Vagina (tissue), 2 donors: ENCODE results near the gene MZF1.

Experiments
- POLR2A ChIP-seq, 2 donors: fragments of 450-650 bp; IDR thresholded peaks; one replicate each; pipeline ENCODE4 v1.6.1; 2017; ENCODE audit warnings: antibody characterized with exemption in 2 of 2, mild to moderate bottlenecking in 2 of 2, moderate library complexity in 2 of 2
- POLR2AphosphoS5 ChIP-seq, 2 donors: sonication (generic); formaldehyde crosslinking; IDR thresholded peaks; one replicate each; pipeline ENCODE4 v1.9.0; 2017; ENCODE audit warnings: antibody characterized with exemption in 2 of 2, mild to moderate bottlenecking in 2 of 2, low read depth in 1 of 2; ENCODE audit not compliant: insufficient read depth in 1 of 2
- TF ChIP-seq, protein P1 (sequence below), 3 experiments: fragments of 450-650 bp in 2 of 3; fragments of 200-600 bp in 1 of 3; sonication (generic) in 1 of 3; IDR thresholded peaks; one replicate each; pipeline ENCODE4 v1.5.1; 2017 to 2019; ENCODE audit warnings: antibody characterized with exemption in 3 of 3, mild to moderate bottlenecking in 2 of 3, moderate library complexity in 2 of 3

DNA sequence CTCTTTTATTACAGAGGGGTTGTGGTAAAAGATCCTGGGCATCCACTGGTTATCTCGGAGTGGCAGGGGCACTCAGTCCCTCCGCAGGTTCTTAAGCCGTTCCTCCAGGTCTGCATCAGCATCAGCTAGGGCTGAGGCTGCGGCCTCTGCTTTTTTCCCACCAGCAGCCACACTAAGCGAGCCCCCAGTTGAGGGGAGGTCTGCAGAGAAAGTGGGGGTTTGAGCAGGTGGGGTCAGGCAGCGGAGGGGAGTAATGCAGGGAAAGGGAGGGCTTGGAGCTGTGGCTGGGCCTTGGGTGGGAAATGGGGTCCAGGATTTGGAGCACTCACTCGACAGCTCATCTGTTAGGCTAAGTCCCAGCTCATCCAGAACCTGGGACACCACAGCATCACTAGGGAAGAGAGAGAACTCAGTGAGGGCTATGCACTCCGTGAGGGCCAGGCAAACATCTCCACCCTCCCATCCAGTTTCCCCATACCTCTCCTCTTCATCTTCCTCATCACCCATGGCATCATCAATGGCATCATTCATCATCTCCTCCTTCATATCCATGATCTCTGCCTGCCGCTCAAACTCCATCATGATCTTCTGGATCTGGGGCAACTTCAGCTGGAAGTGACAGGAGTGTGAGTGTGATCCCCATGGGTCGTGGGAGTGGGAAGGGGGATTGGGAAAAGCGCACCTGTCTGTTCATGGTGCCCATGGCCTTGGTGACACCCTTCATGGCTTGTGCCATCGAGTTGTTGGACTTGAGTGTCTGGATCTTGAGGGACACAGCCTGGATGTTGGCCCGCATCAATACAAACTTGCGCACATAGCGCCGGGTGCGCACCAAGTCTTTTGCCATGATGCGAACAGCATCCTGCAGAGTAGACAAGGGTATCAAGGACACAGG lies 21.3 kb downstream of the MZF1 start:
- TF ChIP-seq, protein P1, sequence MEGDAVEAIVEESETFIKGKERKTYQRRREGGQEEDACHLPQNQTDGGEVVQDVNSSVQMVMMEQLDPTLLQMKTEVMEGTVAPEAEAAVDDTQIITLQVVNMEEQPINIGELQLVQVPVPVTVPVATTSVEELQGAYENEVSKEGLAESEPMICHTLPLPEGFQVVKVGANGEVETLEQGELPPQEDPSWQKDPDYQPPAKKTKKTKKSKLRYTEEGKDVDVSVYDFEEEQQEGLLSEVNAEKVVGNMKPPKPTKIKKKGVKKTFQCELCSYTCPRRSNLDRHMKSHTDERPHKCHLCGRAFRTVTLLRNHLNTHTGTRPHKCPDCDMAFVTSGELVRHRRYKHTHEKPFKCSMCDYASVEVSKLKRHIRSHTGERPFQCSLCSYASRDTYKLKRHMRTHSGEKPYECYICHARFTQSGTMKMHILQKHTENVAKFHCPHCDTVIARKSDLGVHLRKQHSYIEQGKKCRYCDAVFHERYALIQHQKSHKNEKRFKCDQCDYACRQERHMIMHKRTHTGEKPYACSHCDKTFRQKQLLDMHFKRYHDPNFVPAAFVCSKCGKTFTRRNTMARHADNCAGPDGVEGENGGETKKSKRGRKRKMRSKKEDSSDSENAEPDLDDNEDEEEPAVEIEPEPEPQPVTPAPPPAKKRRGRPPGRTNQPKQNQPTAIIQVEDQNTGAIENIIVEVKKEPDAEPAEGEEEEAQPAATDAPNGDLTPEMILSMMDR (IDR thresholded peaks at IDR 0.05): no peak
- TF ChIP-seq POLR2A (IDR thresholded peaks at IDR 0.05) (no peak), POLR2AphosphoS5 (IDR thresholded peaks at IDR 0.05; ENCODE audit: insufficient read depth in 1 of 2, low read depth in 1 of 2) (no peak)
